Activated naive CD4-positive, alpha-beta T cell treated with anti-CD3 and anti-CD28 coated beads, Interleukin-2, amount 10 ng/mL, durations not matched to agents 7 days and 5 days (primary cell): ENCODE measurements around the gene EPC2.
A peak's percentile ranks its signal among the peaks of the same experiment; 100 is the strongest.
"Not testable (repeated sequence)": the region's sequence is repeated elsewhere in the genome, so short reads cannot be mapped to it uniquely, and the experiment has no call there.

ENCODE experiments used
- CTCF ChIA-PET: fragments of 350-600 bp; sonication (Branson Sonifier 250); formaldehyde crosslinking; loops from one replicate; lab custom pipeline; 2021; ENCODE audit warnings: antibody characterized with exemption; lab: Charles Lee
- DNase-seq: peaks from one replicate; pipeline ENCODE4 v3.0.0-alpha.2; 2020
- H3K27ac Mint-ChIP-seq: one replicate; pipeline ENCODE4 v1.8.0; 2021; ENCODE audit warnings: mild to moderate bottlenecking, moderate library complexity, mixed read lengths
- H3K27me3 Mint-ChIP-seq: one replicate; pipeline ENCODE4 v1.8.0; 2021; ENCODE audit warnings: mild to moderate bottlenecking, mixed read lengths
- H3K36me3 Mint-ChIP-seq: one replicate; pipeline ENCODE4 v1.8.0; 2021; ENCODE audit warnings: mixed read lengths
- H3K4me1 Mint-ChIP-seq: one replicate; pipeline ENCODE4 v1.8.0; 2021; ENCODE audit warnings: mixed read lengths
- H3K4me3 Mint-ChIP-seq: one replicate; pipeline ENCODE4 v1.8.0; 2021; ENCODE audit warnings: mild to moderate bottlenecking, moderate library complexity, mixed read lengths
- H3K9me3 Mint-ChIP-seq: one replicate; pipeline ENCODE4 v1.8.0; 2021; ENCODE audit warnings: mixed read lengths

Gene EPC2

DNA sequence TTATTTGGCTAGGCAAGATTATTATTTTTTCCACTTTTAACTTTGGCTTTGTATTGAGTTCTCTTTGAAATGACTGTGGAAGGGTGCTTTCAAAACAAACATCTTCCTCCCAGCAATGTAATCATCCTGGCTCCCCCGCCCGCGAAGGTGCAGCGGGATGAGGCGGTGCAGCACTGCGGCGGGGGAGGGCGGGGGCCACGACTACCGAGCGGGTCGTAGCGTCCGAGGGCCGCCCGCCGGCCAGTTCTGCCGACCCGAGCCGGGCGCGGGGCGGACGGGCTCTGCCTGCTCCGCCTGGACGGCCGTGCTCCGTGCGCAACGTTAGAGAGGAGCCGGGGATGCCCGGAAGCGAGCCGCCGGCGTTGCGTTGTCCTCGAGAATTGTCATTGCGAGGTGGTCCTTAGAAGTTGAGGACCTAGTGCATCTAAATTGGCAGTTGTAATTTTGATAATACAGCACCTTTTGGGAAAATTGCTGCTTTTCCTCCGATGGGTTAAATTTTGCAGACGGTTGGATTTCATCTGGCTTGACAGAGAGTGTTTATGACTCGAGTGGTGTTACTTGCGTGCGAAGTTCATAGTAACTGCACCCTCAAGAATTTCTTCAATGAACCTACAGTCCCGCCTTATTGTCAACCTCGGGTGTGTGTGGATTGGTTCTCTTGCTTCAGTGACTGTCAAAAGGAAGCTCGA lies 1.1 kb downstream of the EPC2 start:
- CTCF ChIA-PET = interaction anchor here (0.6 to 1.4 kb wide), 2 partner anchors 108 to 136 kb away, joined by 3 read pairs; no protein-coding TSS in a partner anchor
- H3K4me3 Mint-ChIP-seq = peak overlapping the region; percentile 84
- peaks cover 43% of the 10 kb centered on the region for H3K4me1 Mint-ChIP-seq
- H3K9me3 Mint-ChIP-seq = no peaks in the 10 kb centered on the region
- peaks cover 7% of the 10 kb centered on the region for H3K36me3 Mint-ChIP-seq
- H3K27me3 Mint-ChIP-seq = peaks cover 19% of the 10 kb centered on the region
- H3K27ac Mint-ChIP-seq = peak overlapping the region; percentile 92
- peak; percentile 77 for DNase-seq

DNA sequence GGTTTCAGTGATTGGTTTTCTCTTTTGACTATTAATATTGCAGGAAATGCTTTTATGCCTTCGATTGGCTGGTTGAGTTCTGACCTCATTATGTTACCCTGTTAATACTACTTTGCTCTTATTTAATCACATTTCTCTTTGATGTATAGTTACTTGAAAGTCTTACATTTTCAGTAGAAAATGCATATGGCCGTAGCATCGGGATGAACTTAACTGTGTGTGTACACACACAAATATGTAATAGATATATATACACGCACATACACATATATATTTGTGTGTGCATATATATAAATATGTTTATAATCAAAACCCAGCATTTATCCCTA lies 1.6 kb downstream of the EPC2 start:
- CTCF ChIA-PET = interaction anchor here (0.6 to 1.4 kb wide), 2 partner anchors 108 to 137 kb away, joined by 3 read pairs; no protein-coding TSS in a partner anchor
- H3K4me1 Mint-ChIP-seq = peaks cover 48% of the 10 kb centered on the region

GRCh38 chr2:148647711-148648110 lies 3.2 kb downstream of the EPC2 start:
- H3K4me3 Mint-ChIP-seq, DNase-seq, H3K27ac Mint-ChIP-seq, H3K36me3 Mint-ChIP-seq, H3K9me3 Mint-ChIP-seq, CTCF ChIA-PET: not testable (repeated sequence)
- Mint-ChIP-seq H3K4me1 (peaks cover 60% of the 10 kb centered on the region), H3K27me3 (peaks cover 13% of the 10 kb centered on the region)

More for the DNA sequence above, 1.6 kb downstream of the EPC2 start:
- Mint-ChIP-seq H3K9me3 (no peaks in the 10 kb centered on the region), H3K36me3 (peaks cover 7% of the 10 kb centered on the region), H3K4me3 (peak overlapping the region; percentile 84), H3K27me3 (peaks cover 14% of the 10 kb centered on the region), H3K27ac (peak overlapping the region; percentile 92)
- DNase-seq = no peak

DNA sequence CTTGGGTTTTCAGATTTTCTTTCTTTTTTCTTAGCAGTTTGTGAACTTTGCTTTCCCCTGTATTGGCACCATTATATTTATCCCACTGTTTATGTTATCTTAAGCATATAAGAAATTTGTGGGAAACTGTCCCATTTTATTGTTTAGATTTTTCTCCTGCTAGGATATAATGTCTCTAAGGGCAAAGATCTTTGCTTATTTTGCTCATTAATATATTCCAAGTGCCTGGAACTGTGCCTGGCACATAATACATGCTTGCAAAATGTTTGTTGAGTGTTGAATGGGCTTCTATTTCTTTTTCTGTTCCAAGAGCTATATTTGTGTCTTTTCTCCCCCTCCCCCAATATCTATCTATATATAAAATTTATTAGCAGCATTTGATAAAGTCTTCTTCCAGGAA lies 5.4 kb downstream of the EPC2 start:
- H3K27me3 Mint-ChIP-seq = no peaks in the 10 kb centered on the region
- no peak overlapping the region for H3K27ac Mint-ChIP-seq
- CTCF ChIA-PET = no interaction called here
- H3K9me3 Mint-ChIP-seq = no peaks in the 10 kb centered on the region
- peaks cover 63% of the 10 kb centered on the region for H3K4me1 Mint-ChIP-seq
- H3K4me3 Mint-ChIP-seq = no peak overlapping the region
- peaks cover 11% of the 10 kb centered on the region for H3K36me3 Mint-ChIP-seq
- DNase-seq = no peak

DNA sequence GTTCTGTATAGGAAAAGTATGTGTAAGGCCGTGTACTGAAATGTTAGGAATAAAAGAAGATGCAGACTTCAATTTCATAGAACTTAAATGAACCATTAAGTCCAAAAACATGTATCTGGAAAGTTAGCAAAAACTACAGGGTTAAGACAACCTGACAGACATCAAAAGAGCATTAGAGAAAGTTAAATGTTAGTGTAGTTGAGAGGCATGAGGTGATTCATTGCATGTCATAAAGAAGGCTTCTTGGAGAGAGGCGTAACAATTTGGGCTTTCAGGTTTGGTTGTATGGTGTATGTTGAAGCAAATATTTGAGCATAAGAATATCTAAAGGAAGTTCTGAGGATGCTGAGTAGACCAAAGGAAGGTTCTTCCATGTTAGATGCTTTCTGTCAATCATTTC lies 6.3 kb downstream of the EPC2 start:
- Mint-ChIP-seq H3K9me3 (no peaks in the 10 kb centered on the region), H3K4me1 (peaks cover 67% of the 10 kb centered on the region), H3K27me3 (no peaks in the 10 kb centered on the region), H3K27ac (no peak overlapping the region), H3K4me3 (no peak overlapping the region), H3K36me3 (peaks cover 11% of the 10 kb centered on the region)
- CTCF ChIA-PET = no interaction called here
- DNase-seq = no peak

- Mint-ChIP-seq H3K27ac (no peak overlapping the region), H3K9me3 (no peaks in the 10 kb centered on the region), H3K4me1 (peaks cover 67% of the 10 kb centered on the region), H3K27me3 (no peaks in the 10 kb centered on the region), H3K4me3 (no peak overlapping the region), H3K36me3 (peaks cover 7% of the 10 kb centered on the region)
- DNase-seq = no peak
- CTCF ChIA-PET = no interaction called here
These were observed 7.4 kb downstream of the EPC2 start for GRCh38 chr2:148651972-148652371.

DNA sequence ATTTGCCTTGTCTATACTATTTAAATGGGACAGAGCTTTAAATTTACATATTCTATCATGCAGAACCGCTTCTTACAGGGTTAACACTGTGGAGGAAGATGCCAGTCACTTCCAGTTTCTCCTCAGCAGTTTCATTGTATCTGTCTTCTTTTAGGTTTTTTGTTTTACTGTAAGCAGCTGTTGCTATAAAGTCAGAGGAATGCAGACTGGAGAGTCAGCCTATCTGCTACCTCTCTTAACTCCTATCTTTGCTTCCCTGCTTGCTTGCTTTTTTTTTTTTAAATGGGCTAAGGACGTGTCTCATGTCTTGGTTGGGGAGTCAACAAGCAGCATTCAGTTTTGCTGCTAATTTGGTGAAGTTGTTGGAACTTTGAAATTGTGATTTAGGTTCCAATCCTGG lies 8.9 kb downstream of the EPC2 start:
- H3K4me1 Mint-ChIP-seq = peaks cover 72% of the 10 kb centered on the region
- no peaks in the 10 kb centered on the region for H3K9me3 Mint-ChIP-seq
- no peak overlapping the region for H3K4me3 Mint-ChIP-seq
- CTCF ChIA-PET = no interaction called here
- no peak for DNase-seq
- no peaks in the 10 kb centered on the region for H3K27me3 Mint-ChIP-seq
- H3K36me3 Mint-ChIP-seq = peaks cover 7% of the 10 kb centered on the region
- H3K27ac Mint-ChIP-seq = no peak overlapping the region

DNA sequence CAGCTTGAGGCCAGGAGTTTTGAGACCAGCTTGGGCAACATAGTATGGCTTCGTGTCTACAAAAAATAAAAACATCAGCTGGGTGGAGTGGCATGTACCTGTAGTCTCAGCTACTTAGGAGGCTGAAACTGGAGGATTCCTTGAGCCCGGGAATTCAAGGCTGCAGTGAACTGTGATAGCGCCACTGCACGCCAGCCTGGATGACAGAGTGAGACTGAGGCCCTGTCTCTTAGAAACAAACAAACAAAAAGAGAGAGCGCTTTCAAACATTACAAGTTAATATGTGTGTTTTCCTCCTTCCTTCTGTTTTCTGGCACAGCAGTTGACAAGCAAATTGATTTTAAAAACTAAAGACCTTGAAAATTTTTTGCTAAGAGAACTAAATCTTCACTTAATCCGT lies 9.9 kb downstream of the EPC2 start:
- CTCF ChIA-PET = interaction anchor here (0.6 kb wide), 1 partner anchor 31 kb away, joined by 3 read pairs; no protein-coding TSS in a partner anchor
- Mint-ChIP-seq H3K27ac (no peak overlapping the region), H3K36me3 (peaks cover 4% of the 10 kb centered on the region), H3K27me3 (no peaks in the 10 kb centered on the region), H3K4me3 (no peak overlapping the region), H3K9me3 (no peaks in the 10 kb centered on the region), H3K4me1 (peaks cover 71% of the 10 kb centered on the region)
- DNase-seq = no peak

GRCh38 chr2:148656516-148656915 lies 12.0 kb downstream of the EPC2 start:
- Mint-ChIP-seq H3K27me3 (no peaks in the 10 kb centered on the region), H3K4me1 (peaks cover 76% of the 10 kb centered on the region), H3K9me3 (peaks cover 3% of the 10 kb centered on the region), H3K27ac (no peak overlapping the region), H3K4me3 (no peak overlapping the region), H3K36me3 (peaks cover 4% of the 10 kb centered on the region)
- no peak for DNase-seq
- CTCF ChIA-PET = no interaction called here

DNA sequence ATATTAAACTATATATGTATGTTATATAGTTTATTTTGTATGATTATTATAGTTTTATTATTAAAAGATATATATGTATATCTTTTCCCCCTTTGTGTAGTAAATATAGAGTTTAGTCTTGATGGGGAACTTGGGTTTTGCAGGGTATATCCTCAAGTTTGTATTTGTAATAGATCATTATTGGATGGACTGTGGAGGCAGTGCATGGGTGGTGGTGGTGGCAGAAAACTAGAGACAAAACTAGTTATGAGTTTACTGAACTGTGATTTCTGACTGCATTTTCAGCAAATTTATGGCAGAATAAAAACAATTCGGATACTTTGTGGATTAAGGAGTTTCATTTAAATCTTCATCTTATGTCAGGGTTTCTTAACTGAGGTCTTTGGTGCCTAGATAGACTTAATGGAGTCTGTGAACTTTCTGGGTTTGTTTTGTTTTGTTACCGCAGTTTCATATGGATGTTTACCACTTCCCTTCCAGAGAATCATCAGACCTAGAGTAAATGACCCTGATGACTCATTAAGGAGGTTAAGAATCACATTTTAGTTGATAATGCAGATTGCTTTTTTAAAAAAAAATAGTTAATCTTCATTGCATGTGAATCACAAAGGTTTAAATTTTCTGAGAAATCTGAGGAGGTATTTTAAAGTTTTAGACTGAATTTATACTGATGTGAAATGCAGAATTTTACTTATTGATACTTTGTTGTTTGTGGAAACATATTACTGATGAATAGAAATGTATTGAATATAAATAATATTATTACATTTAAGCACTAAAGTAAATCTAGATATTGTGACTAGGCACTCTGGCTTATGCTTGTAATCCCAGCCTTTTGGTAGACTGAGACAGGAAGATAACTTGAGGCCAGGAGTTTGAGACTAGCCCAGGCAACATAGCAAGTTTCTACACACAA lies 14.5 kb downstream of the EPC2 start:
- Mint-ChIP-seq H3K9me3 (peaks cover 4% of the 10 kb centered on the region), H3K4me1 (peaks cover 54% of the 10 kb centered on the region), H3K36me3 (peaks cover 10% of the 10 kb centered on the region), H3K27ac (peak overlapping the region; percentile 77), H3K27me3 (no peaks in the 10 kb centered on the region), H3K4me3 (no peak overlapping the region)
- CTCF ChIA-PET = interaction anchor here (1.0 kb wide), 1 partner anchor 105 kb away, joined by 3 read pairs; no protein-coding TSS in a partner anchor
- DNase-seq = no peak

GRCh38 chr2:148660999-148661398 lies 16.4 kb downstream of the EPC2 start:
- H3K4me3 Mint-ChIP-seq = no peak overlapping the region
- H3K27me3 Mint-ChIP-seq = no peaks in the 10 kb centered on the region
- H3K27ac Mint-ChIP-seq = no peak overlapping the region
- peaks cover 9% of the 10 kb centered on the region for H3K36me3 Mint-ChIP-seq
- peaks cover 44% of the 10 kb centered on the region for H3K4me1 Mint-ChIP-seq
- CTCF ChIA-PET = no interaction called here
- DNase-seq = no peak
- peaks cover 4% of the 10 kb centered on the region for H3K9me3 Mint-ChIP-seq

GRCh38 chr2:148662332-148662731 lies 17.8 kb downstream of the EPC2 start:
- H3K4me1 Mint-ChIP-seq = peaks cover 42% of the 10 kb centered on the region
- not testable (repeated sequence) for H3K27me3 Mint-ChIP-seq, H3K4me3 Mint-ChIP-seq, DNase-seq, H3K36me3 Mint-ChIP-seq, H3K27ac Mint-ChIP-seq, H3K9me3 Mint-ChIP-seq
- CTCF ChIA-PET = interaction anchor here (0.6 kb wide), 1 partner anchor 75 kb away, joined by 3 read pairs; no protein-coding TSS in a partner anchor

- Mint-ChIP-seq H3K9me3 (peaks cover 4% of the 10 kb centered on the region), H3K36me3 (peaks cover 9% of the 10 kb centered on the region), H3K27me3 (no peaks in the 10 kb centered on the region), H3K4me3 (no peak overlapping the region), H3K4me1 (peaks cover 37% of the 10 kb centered on the region), H3K27ac (no peak overlapping the region)
- CTCF ChIA-PET = no interaction called here
- no peak for DNase-seq
These were observed 19.7 kb downstream of the EPC2 start for GRCh38 chr2:148664229-148664628.

GRCh38 chr2:148666555-148666954 lies 22.0 kb downstream of the EPC2 start:
- no peak for DNase-seq
- Mint-ChIP-seq H3K9me3 (peaks cover 1% of the 10 kb centered on the region), H3K4me3 (no peak overlapping the region), H3K27me3 (no peaks in the 10 kb centered on the region), H3K36me3 (peaks cover 10% of the 10 kb centered on the region), H3K27ac (no peak overlapping the region), H3K4me1 (peaks cover 18% of the 10 kb centered on the region)
- CTCF ChIA-PET = interaction anchor here (0.7 kb wide), 1 partner anchor 74 kb away, joined by 4 read pairs; no protein-coding TSS in a partner anchor
